Activated naive CD4-positive, alpha-beta T cell treated with anti-CD3 and anti-CD28 coated beads for 36 hours (primary cell): ENCODE measurements around the gene CYP4Z1. TPM values are rescaled to one million over a fixed set of nuclear protein-coding genes. Genes with fewer than 3 reads are reported as not detected.
"Not testable (repeated sequence)": the region's sequence is repeated elsewhere in the genome, so short reads cannot be mapped to it uniquely, and the experiment has no call there.

Source experiments
- CTCF ChIA-PET: fragments of 350-600 bp; sonication (Branson Sonifier 250); formaldehyde crosslinking; loops from one replicate; lab custom pipeline; 2021; ENCODE audit warnings: antibody characterized with exemption; lab: Charles Lee
- DNase-seq: peaks from one replicate; pipeline ENCODE4 v3.0.0-alpha.2; 2020
- H3K27ac Mint-ChIP-seq: one replicate; pipeline ENCODE4 v1.8.0; 2021; ENCODE audit warnings: mild to moderate bottlenecking, mixed read lengths
- H3K27me3 Mint-ChIP-seq: one replicate; pipeline ENCODE4 v1.8.0; 2021; ENCODE audit warnings: low read depth, mixed read lengths
- H3K36me3 Mint-ChIP-seq: one replicate; pipeline ENCODE4 v1.8.0; 2021; ENCODE audit warnings: low read depth, mixed read lengths
- H3K4me1 Mint-ChIP-seq: one replicate; pipeline ENCODE4 v1.8.0; 2021; ENCODE audit warnings: low read depth, mixed read lengths
- H3K4me3 Mint-ChIP-seq: one replicate; pipeline ENCODE4 v1.8.0; 2021; ENCODE audit warnings: mild to moderate bottlenecking, moderate library complexity, mixed read lengths
- H3K9me3 Mint-ChIP-seq: one replicate; pipeline ENCODE4 v1.8.0; 2021; ENCODE audit warnings: mixed read lengths
- intact Hi-C: fragments of 100-400 bp; cut with micrococcal nuclease; formaldehyde crosslinking; loops from one replicate; pipeline ENCODE4 v1.15.1; 2023
- total RNA-seq, 2 experiments: library from RNA; stranded (reverse); gene quantifications; one replicate each; pipeline ENCODE4 v1.2.3, GENCODE V29; 2021

Gene CYP4Z1
- total RNA-seq, 2 experiments from 2014 or later, result not detected

GRCh38 chr1:47132665-47133064 lies 65.6 kb downstream of the CYP4Z1 start:
- H3K4me3 Mint-ChIP-seq, DNase-seq, H3K27me3 Mint-ChIP-seq, H3K27ac Mint-ChIP-seq, H3K4me1 Mint-ChIP-seq, intact Hi-C loops, H3K9me3 Mint-ChIP-seq, H3K36me3 Mint-ChIP-seq, CTCF ChIA-PET: not testable (repeated sequence)

- Mint-ChIP-seq H3K4me1 (no peaks in the 10 kb centered on the region), H3K9me3 (no peaks in the 10 kb centered on the region), H3K4me3 (no peak within 1 kb of the TSS), H3K27me3 (peaks cover 3% of the 10 kb centered on the region), H3K27ac (no peak within 1 kb of the TSS), H3K36me3 (no peaks in the 10 kb centered on the region)
- DNase-seq, result no peak
- CTCF ChIA-PET, result no interaction called here
- intact Hi-C loops, result no loop called here
Measured at GRCh38 chr1:47137198-47137597, 70.2 kb downstream of the CYP4Z1 start, which contains the start of gene CYP4A22. CYP4A22 (plus strand) TSS chr1:47137441; CDS start chr1:47137486, 45 bp downstream.

- no peak overlapping the region for H3K4me3 Mint-ChIP-seq
- H3K4me1 Mint-ChIP-seq, result no peaks in the 10 kb centered on the region
- intact Hi-C loops, result no loop called here
- H3K27me3 Mint-ChIP-seq, result peaks cover 3% of the 10 kb centered on the region
- no peak overlapping the region for H3K27ac Mint-ChIP-seq
- H3K9me3 Mint-ChIP-seq, result no peaks in the 10 kb centered on the region
- DNase-seq, result no peak
- H3K36me3 Mint-ChIP-seq, result no peaks in the 10 kb centered on the region
- CTCF ChIA-PET, result no interaction called here
Measured at GRCh38 chr1:47137925-47138615, 71.0 kb downstream of the CYP4Z1 start.

- H3K9me3 Mint-ChIP-seq, H3K27ac Mint-ChIP-seq, DNase-seq, H3K4me3 Mint-ChIP-seq, H3K36me3 Mint-ChIP-seq, H3K4me1 Mint-ChIP-seq, intact Hi-C loops, H3K27me3 Mint-ChIP-seq: not testable (repeated sequence)
- CTCF ChIA-PET, result interaction anchor here (1.2 kb wide), 1 partner anchor 9 kb away, joined by 3 read pairs; no protein-coding TSS in a partner anchor
Measured at GRCh38 chr1:47140358-47140757, 73.3 kb downstream of the CYP4Z1 start.

- H3K4me3 Mint-ChIP-seq, DNase-seq, intact Hi-C loops, CTCF ChIA-PET, H3K9me3 Mint-ChIP-seq, H3K27me3 Mint-ChIP-seq, H3K27ac Mint-ChIP-seq, H3K36me3 Mint-ChIP-seq, H3K4me1 Mint-ChIP-seq: not testable (repeated sequence)
Measured at GRCh38 chr1:47143654-47144053, 76.6 kb downstream of the CYP4Z1 start.

- DNase-seq, H3K27ac Mint-ChIP-seq, CTCF ChIA-PET, H3K4me3 Mint-ChIP-seq, H3K4me1 Mint-ChIP-seq, H3K36me3 Mint-ChIP-seq, intact Hi-C loops, H3K9me3 Mint-ChIP-seq: not testable (repeated sequence)
- peaks cover 10% of the 10 kb centered on the region for H3K27me3 Mint-ChIP-seq
Measured at GRCh38 chr1:47146495-47146894, 79.5 kb downstream of the CYP4Z1 start.

- CTCF ChIA-PET, result no interaction called here
- Mint-ChIP-seq H3K9me3 (no peaks in the 10 kb centered on the region), H3K27ac (no peak overlapping the region), H3K4me3 (no peak overlapping the region), H3K27me3 (peaks cover 15% of the 10 kb centered on the region), H3K36me3 (no peaks in the 10 kb centered on the region), H3K4me1 (no peaks in the 10 kb centered on the region)
- intact Hi-C loops, result no loop called here
- no peak for DNase-seq
Measured at GRCh38 chr1:47147047-47147785, 80.2 kb downstream of the CYP4Z1 start.

- H3K27ac Mint-ChIP-seq, H3K4me1 Mint-ChIP-seq, H3K9me3 Mint-ChIP-seq, H3K36me3 Mint-ChIP-seq, DNase-seq, intact Hi-C loops, H3K4me3 Mint-ChIP-seq: not testable (repeated sequence)
- CTCF ChIA-PET, result interaction anchor here (1.0 kb wide), 1 partner anchor 8 kb away, joined by 3 read pairs; no protein-coding TSS in a partner anchor
- H3K27me3 Mint-ChIP-seq, result peaks cover 24% of the 10 kb centered on the region
Measured at GRCh38 chr1:47149162-47149561, 82.1 kb downstream of the CYP4Z1 start.

GRCh38 chr1:47156457-47156856 lies 89.4 kb downstream of the CYP4Z1 start:
- CTCF ChIA-PET, result interaction anchor here (1.7 kb wide), 1 partner anchor 19 kb away, joined by 4 read pairs; no protein-coding TSS in a partner anchor
- H3K36me3 Mint-ChIP-seq, result not testable (repeated sequence)

GRCh38 chr1:47157957-47158356 lies 90.9 kb downstream of the CYP4Z1 start:
- H3K36me3 Mint-ChIP-seq, CTCF ChIA-PET, intact Hi-C loops, H3K9me3 Mint-ChIP-seq, H3K4me1 Mint-ChIP-seq, H3K4me3 Mint-ChIP-seq, DNase-seq, H3K27ac Mint-ChIP-seq: not testable (repeated sequence)
- H3K27me3 Mint-ChIP-seq, result peaks cover 41% of the 10 kb centered on the region

More at GRCh38 chr1:47156457-47156856, 89.4 kb downstream of the CYP4Z1 start:
- H3K27ac Mint-ChIP-seq, H3K9me3 Mint-ChIP-seq, DNase-seq, H3K4me1 Mint-ChIP-seq, intact Hi-C loops, H3K4me3 Mint-ChIP-seq: not testable (repeated sequence)
- peaks cover 43% of the 10 kb centered on the region for H3K27me3 Mint-ChIP-seq

GRCh38 chr1:47160716-47161115 lies 93.7 kb downstream of the CYP4Z1 start:
- CTCF ChIA-PET, result no interaction called here
- Mint-ChIP-seq H3K27ac (no peak overlapping the region), H3K9me3 (no peaks in the 10 kb centered on the region), H3K4me1 (no peaks in the 10 kb centered on the region), H3K27me3 (peaks cover 35% of the 10 kb centered on the region), H3K4me3 (no peak overlapping the region), H3K36me3 (no peaks in the 10 kb centered on the region)
- intact Hi-C loops, result no loop called here
- no peak for DNase-seq

GRCh38 chr1:47161298-47162040 lies 94.4 kb downstream of the CYP4Z1 start:
- Mint-ChIP-seq H3K4me3 (no peak overlapping the region), H3K27me3 (peaks cover 32% of the 10 kb centered on the region), H3K4me1 (no peaks in the 10 kb centered on the region), H3K27ac (no peak overlapping the region), H3K9me3 (no peaks in the 10 kb centered on the region), H3K36me3 (no peaks in the 10 kb centered on the region)
- intact Hi-C loops, result no loop called here
- CTCF ChIA-PET, result no interaction called here
- no peak for DNase-seq
